DND-41 (cell line): ENCODE results near the gene UNCX.
"Not testable (repeated sequence)": the region's sequence is repeated elsewhere in the genome, so short reads cannot be mapped to it uniquely, and the experiment has no call there.

Experiments used
- ATAC-seq: fragments of 200-7000 bp; cut with Tn5 transposase; 3 replicates; pipeline ENCODE4 v1.9.1; 2021; ENCODE audit warnings: low read depth; ENCODE audit not compliant: insufficient read depth
- DNase-seq: peaks from one replicate; pipeline ENCODE4 v3.0.0-alpha.2; 2020
- H2AFZ ChIP-seq: 2 replicates; pipeline ENCODE4 v1.6.0; 2012; ENCODE audit warnings: low read depth, low read length
- H3K27ac ChIP-seq: 2 replicates; pipeline ENCODE4 v1.5.1; 2012; ENCODE audit warnings: low read length, inconsistent platforms
- H3K27me3 ChIP-seq: fragments of 200-600 bp; sonication (generic); 2 replicates; pipeline ENCODE4 v1.6.0; 2012; ENCODE audit warnings: low read length, mild to moderate bottlenecking, inconsistent platforms; ENCODE audit not compliant: insufficient read depth, poor library complexity
- H3K36me3 ChIP-seq: 2 replicates; pipeline ENCODE4 v1.5.1; 2012; ENCODE audit warnings: low read length, inconsistent platforms; ENCODE audit not compliant: insufficient read depth
- H3K4me1 ChIP-seq: 2 replicates; pipeline ENCODE4 v1.5.1; 2012; ENCODE audit warnings: mild to moderate bottlenecking, low read length; ENCODE audit not compliant: insufficient read depth
- H3K4me2 ChIP-seq: 2 replicates; pipeline ENCODE4 v1.6.0; 2012; ENCODE audit warnings: mild to moderate bottlenecking, moderate library complexity, low read length, inconsistent platforms; ENCODE audit not compliant: insufficient read depth
- H3K4me3 ChIP-seq, 2 experiments: fragments of 200-600 bp in 1 of 2; shearing (Covaris generic) in 1 of 2; 2 replicates each; pipeline ENCODE4 v1.5.1; 2012 to 2016; ENCODE audit warnings: inconsistent platforms in 2 of 2, low read length in 2 of 2, mild to moderate bottlenecking in 2 of 2, low read depth in 1 of 2, moderate library complexity in 1 of 2
- H3K79me2 ChIP-seq: 2 replicates; pipeline ENCODE4 v1.6.0; 2012; ENCODE audit warnings: low read length, inconsistent platforms; ENCODE audit not compliant: insufficient read depth
- H3K9ac ChIP-seq: 2 replicates; pipeline ENCODE4 v1.6.0; 2012; ENCODE audit warnings: low read depth, mild to moderate bottlenecking, inconsistent platforms, low read length, moderate library complexity
- H3K9me3 ChIP-seq: 2 replicates; pipeline ENCODE4 v1.5.1; 2012; ENCODE audit warnings: low read length, moderate library complexity, mild to moderate bottlenecking, inconsistent platforms; ENCODE audit not compliant: insufficient read depth, severe bottlenecking
- H4K20me1 ChIP-seq: 2 replicates; pipeline ENCODE4 v1.6.0; 2012; ENCODE audit warnings: low read length; ENCODE audit not compliant: insufficient read depth
- CTCF ChIP-seq: IDR thresholded peaks from 2 replicates; pipeline ENCODE4 v1.5.1; 2012; ENCODE audit warnings: borderline replicate concordance, low read length, moderate library complexity, mild to moderate bottlenecking; ENCODE audit not compliant: poor library complexity, severe bottlenecking; ENCODE audit errors: extremely low read depth
- EZH2 ChIP-seq: IDR thresholded peaks from 3 replicates; pipeline ENCODE4 v1.6.1; 2012; ENCODE audit warnings: borderline replicate concordance, low read depth, mild to moderate bottlenecking, moderate library complexity, low read length, inconsistent platforms; ENCODE audit not compliant: severe bottlenecking

The UNCX gene

GRCh38 chr7:1211611-1212010 is 21.1 kb upstream of the UNCX start:
- H3K27ac ChIP-seq = no peak overlapping the region
- no peak for ATAC-seq

GRCh38 chr7:1212025-1212424 is 20.6 kb upstream of the UNCX start:
- not testable (repeated sequence) for H4K20me1 ChIP-seq, H3K27ac ChIP-seq, H3K79me2 ChIP-seq, H3K9ac ChIP-seq, H3K9me3 ChIP-seq, H2AFZ ChIP-seq, H3K4me1 ChIP-seq, H3K4me2 ChIP-seq, DNase-seq, ATAC-seq, H3K36me3 ChIP-seq, H3K4me3 ChIP-seq, H3K27me3 ChIP-seq

More at GRCh38 chr7:1211611-1212010, 21.1 kb upstream of the UNCX start:
- Histone ChIP-seq H3K4me3 (no peak overlapping the region), H3K9me3 (no peaks in the 10 kb centered on the region), H3K4me2 (no peak overlapping the region), H3K9ac (no peak overlapping the region), H2AFZ (no peak overlapping the region), H3K36me3 (no peaks in the 10 kb centered on the region), H4K20me1 (no peaks in the 10 kb centered on the region), H3K27me3 (peaks cover 10% of the 10 kb centered on the region), H3K79me2 (no peaks in the 10 kb centered on the region), H3K4me1 (no peaks in the 10 kb centered on the region)
- TF ChIP-seq EZH2 = no peak
- no peak for TF ChIP-seq CTCF
- no peak for DNase-seq

- no peak for TF ChIP-seq CTCF
- TF ChIP-seq EZH2 = no peak
- Histone ChIP-seq H3K36me3 (no peaks in the 10 kb centered on the region), H3K4me1 (no peaks in the 10 kb centered on the region), H3K9ac (no peak overlapping the region), H3K27ac (no peak overlapping the region), H2AFZ (no peak overlapping the region), H3K4me2 (no peak overlapping the region), H3K9me3 (no peaks in the 10 kb centered on the region), H4K20me1 (no peaks in the 10 kb centered on the region), H3K4me3 (no peak overlapping the region), H3K79me2 (no peaks in the 10 kb centered on the region), H3K27me3 (peaks cover 7% of the 10 kb centered on the region)
- ATAC-seq (no peak), DNase-seq (no peak)
Measured at GRCh38 chr7:1214516-1214915, 18.2 kb upstream of the UNCX start.

- no peak for ATAC-seq
- Histone ChIP-seq H3K4me1 (no peaks in the 10 kb centered on the region), H3K4me3 (no peak overlapping the region), H3K79me2 (no peaks in the 10 kb centered on the region), H3K27me3 (no peaks in the 10 kb centered on the region), H3K9me3 (no peaks in the 10 kb centered on the region), H3K9ac (no peak overlapping the region), H3K36me3 (no peaks in the 10 kb centered on the region), H4K20me1 (no peaks in the 10 kb centered on the region), H3K27ac (no peak overlapping the region), H3K4me2 (no peak overlapping the region), H2AFZ (no peak overlapping the region)
- no peak for DNase-seq
- TF ChIP-seq CTCF (no peak), EZH2 (no peak)
Measured at GRCh38 chr7:1218541-1219165, 14.0 kb upstream of the UNCX start.
